Thyroid gland (tissue), 4 donors: ENCODE data around the gene PIH1D1.

ENCODE experiments used
- POLR2A ChIP-seq, 2 donors: fragments of 450-650 bp; IDR thresholded peaks; one replicate each; pipeline ENCODE4 v1.6.1; 2017; ENCODE audit warnings: antibody characterized with exemption in 2 of 2, mild to moderate bottlenecking in 2 of 2, moderate library complexity in 1 of 2
- TF ChIP-seq, protein P1 (sequence below), 6 experiments: fragments of 200-600 bp in 3 of 6; fragments of 450-650 bp in 3 of 6; sonication (generic) in 3 of 6; IDR thresholded peaks; one replicate each; pipeline ENCODE4 v1.5.1; 2016 to 2019; ENCODE audit warnings: antibody characterized with exemption in 6 of 6, mild to moderate bottlenecking in 2 of 6, inconsistent platforms in 1 of 6, moderate library complexity in 1 of 6

GRCh38 chr19:49417088-49417487 is 34.5 kb downstream of the PIH1D1 start:
- no peak for TF ChIP-seq POLR2A (IDR thresholded peaks at IDR 0.05)
- TF ChIP-seq, protein P1, sequence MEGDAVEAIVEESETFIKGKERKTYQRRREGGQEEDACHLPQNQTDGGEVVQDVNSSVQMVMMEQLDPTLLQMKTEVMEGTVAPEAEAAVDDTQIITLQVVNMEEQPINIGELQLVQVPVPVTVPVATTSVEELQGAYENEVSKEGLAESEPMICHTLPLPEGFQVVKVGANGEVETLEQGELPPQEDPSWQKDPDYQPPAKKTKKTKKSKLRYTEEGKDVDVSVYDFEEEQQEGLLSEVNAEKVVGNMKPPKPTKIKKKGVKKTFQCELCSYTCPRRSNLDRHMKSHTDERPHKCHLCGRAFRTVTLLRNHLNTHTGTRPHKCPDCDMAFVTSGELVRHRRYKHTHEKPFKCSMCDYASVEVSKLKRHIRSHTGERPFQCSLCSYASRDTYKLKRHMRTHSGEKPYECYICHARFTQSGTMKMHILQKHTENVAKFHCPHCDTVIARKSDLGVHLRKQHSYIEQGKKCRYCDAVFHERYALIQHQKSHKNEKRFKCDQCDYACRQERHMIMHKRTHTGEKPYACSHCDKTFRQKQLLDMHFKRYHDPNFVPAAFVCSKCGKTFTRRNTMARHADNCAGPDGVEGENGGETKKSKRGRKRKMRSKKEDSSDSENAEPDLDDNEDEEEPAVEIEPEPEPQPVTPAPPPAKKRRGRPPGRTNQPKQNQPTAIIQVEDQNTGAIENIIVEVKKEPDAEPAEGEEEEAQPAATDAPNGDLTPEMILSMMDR (IDR thresholded peaks at IDR 0.05) = no peak
